H1 (cell line): ENCODE data around the gene DYNC1I2. TPM values are rescaled to one million over a fixed set of nuclear protein-coding genes. Genes with fewer than 3 reads are reported as not detected.

Source experiments
- GABPA ChIP-seq: IDR thresholded peaks from 2 replicates; pipeline ENCODE4 v1.6.1; 2011; ENCODE audit warnings: mild to moderate bottlenecking, low read length, moderate library complexity, borderline replicate concordance; ENCODE audit not compliant: insufficient read depth
- TAF7 ChIP-seq: optimal IDR thresholded peaks from 2 replicates; pipeline ENCODE3; 2011; ENCODE audit warnings: low read depth, mild to moderate bottlenecking, inconsistent platforms, low read length, moderate library complexity, borderline replicate concordance
- polyA plus RNA-seq, 7 experiments: library from polyadenylated mRNA; depleted of rRNA in 3 of 7; stranded (reverse) in 5 of 7; unstranded in 2 of 7; fragments of >200 nt in 5 of 7; fragments of 200-250 nt in 2 of 7; gene quantifications; 1 replicate in 5 of 7; 2 replicates in 1 of 7; 4 replicates in 1 of 7; pipeline versions ENCODE4 v1.2.1 to v1.2.3, GENCODE V29; 2011 to 2013; ENCODE audit warnings: missing spikeins in 2 of 7, mixed read lengths in 2 of 7
- total RNA-seq: library from RNA; stranded (reverse); fragmentation: NEBNext Ultra II Directional; extraction: Animal tissue kit (Norgen Biotek cat#: 25700); gene quantifications from 2 replicates; pipeline ENCODE4 v1.2.1, GENCODE V29; 2021

The DYNC1I2 gene
- total and polyA plus RNA-seq, 2 of the 8 experiments (the other 6 are each of a cell fraction or from before 2014, with no cell fraction given) = 67.3 to 68.1 TPM

GRCh38 chr2:171729952-171730317 is 42.7 kb downstream of the DYNC1I2 start (continued):
- no peak for TF ChIP-seq TAF7
- TF ChIP-seq GABPA = no peak
